ENCODE results near the gene L2HGDH.

L2HGDH gene

GRCh38 chr14:50340963-50341362 is 28.9 kb upstream of the L2HGDH start:
- Histone ChIP-seq H3K27ac (ENCODE audit: low read depth, low read length) (no peak overlapping the region), H3K4me3 (ENCODE audit: low read depth in 1 of 2, low read length in 2 of 2) (no peak overlapping the region), H3K9ac (ENCODE audit: low read depth in 1 of 2, low read length in 2 of 2) (no peak overlapping the region), H3K27me3 (ENCODE audit: control insufficient read depth in 1 of 2, insufficient read depth in 2 of 2, low read length in 2 of 2) (no peaks in the 10 kb centered on the region), H3K9me3 (ENCODE audit: control insufficient read depth in 1 of 2, low read length in 2 of 2) (no peaks in the 10 kb centered on the region), H3K4me1 (ENCODE audit: control insufficient read depth in 1 of 2, insufficient read depth in 2 of 2, low read length in 2 of 2) (peaks cover 14 to 30% of the 10 kb centered on the region in 2 donors), H3K36me3 (ENCODE audit: control insufficient read depth in 1 of 2, insufficient read depth in 2 of 2, low read length in 2 of 2) (peaks cover 0 to 5% of the 10 kb centered on the region in 2 donors)

- H3K9me3 ChIP-seq (ENCODE audit: control insufficient read depth in 1 of 2, low read length in 2 of 2) = no peaks in the 10 kb centered on the region
- H3K4me3 ChIP-seq (ENCODE audit: low read depth in 1 of 2, low read length in 2 of 2) = no peak overlapping the region
- no peak overlapping the region for H3K9ac ChIP-seq (ENCODE audit: low read depth in 1 of 2, low read length in 2 of 2)
- H3K36me3 ChIP-seq (ENCODE audit: control insufficient read depth in 1 of 2, insufficient read depth in 2 of 2, low read length in 2 of 2) = peaks cover 0 to 5% of the 10 kb centered on the region in 2 donors
- H3K27me3 ChIP-seq (ENCODE audit: control insufficient read depth in 1 of 2, insufficient read depth in 2 of 2, low read length in 2 of 2) = no peaks in the 10 kb centered on the region
- no peak overlapping the region for H3K27ac ChIP-seq (ENCODE audit: low read depth, low read length)
- H3K4me1 ChIP-seq (ENCODE audit: control insufficient read depth in 1 of 2, insufficient read depth in 2 of 2, low read length in 2 of 2) = peaks cover 21 to 38% of the 10 kb centered on the region in 2 donors
These were observed 28.0 kb upstream of the L2HGDH start for GRCh38 chr14:50340045-50340444.

- Histone ChIP-seq H3K4me1 (ENCODE audit: control insufficient read depth in 1 of 2, insufficient read depth in 2 of 2, low read length in 2 of 2) (peaks cover 22 to 38% of the 10 kb centered on the region in 2 donors), H3K4me3 (ENCODE audit: low read depth in 1 of 2, low read length in 2 of 2) (no peak overlapping the region), H3K27ac (ENCODE audit: low read depth, low read length) (no peak overlapping the region), H3K36me3 (ENCODE audit: control insufficient read depth in 1 of 2, insufficient read depth in 2 of 2, low read length in 2 of 2) (peaks cover 0 to 5% of the 10 kb centered on the region in 2 donors), H3K9me3 (ENCODE audit: control insufficient read depth in 1 of 2, low read length in 2 of 2) (no peaks in the 10 kb centered on the region), H3K9ac (ENCODE audit: low read depth in 1 of 2, low read length in 2 of 2) (no peak overlapping the region), H3K27me3 (ENCODE audit: control insufficient read depth in 1 of 2, insufficient read depth in 2 of 2, low read length in 2 of 2) (no peaks in the 10 kb centered on the region)
These were observed 27.3 kb upstream of the L2HGDH start for GRCh38 chr14:50339178-50339804.

- H3K4me1 ChIP-seq (ENCODE audit: control insufficient read depth in 1 of 2, insufficient read depth in 2 of 2, low read length in 2 of 2) = peaks cover 22 to 38% of the 10 kb centered on the region in 2 donors
- H3K9me3 ChIP-seq (ENCODE audit: control insufficient read depth in 1 of 2, low read length in 2 of 2) = no peaks in the 10 kb centered on the region
- H3K27ac ChIP-seq (ENCODE audit: low read depth, low read length) = no peak overlapping the region
- no peak overlapping the region for H3K4me3 ChIP-seq (ENCODE audit: low read depth in 1 of 2, low read length in 2 of 2)
- no peaks in the 10 kb centered on the region for H3K27me3 ChIP-seq (ENCODE audit: control insufficient read depth in 1 of 2, insufficient read depth in 2 of 2, low read length in 2 of 2)
- no peak overlapping the region for H3K9ac ChIP-seq (ENCODE audit: low read depth in 1 of 2, low read length in 2 of 2)
- H3K36me3 ChIP-seq (ENCODE audit: control insufficient read depth in 1 of 2, insufficient read depth in 2 of 2, low read length in 2 of 2) = peaks cover 0 to 5% of the 10 kb centered on the region in 2 donors
These were observed 26.6 kb upstream of the L2HGDH start for GRCh38 chr14:50338587-50338986.

GRCh38 chr14:50335989-50336824 is 24.2 kb upstream of the L2HGDH start:
- H3K9ac ChIP-seq (ENCODE audit: low read depth in 1 of 2, low read length in 2 of 2) = peak overlapping the region in 1 of 2 donors; percentile 21
- peaks cover 22 to 38% of the 10 kb centered on the region in 2 donors for H3K4me1 ChIP-seq (ENCODE audit: control insufficient read depth in 1 of 2, insufficient read depth in 2 of 2, low read length in 2 of 2)
- no peaks in the 10 kb centered on the region for H3K9me3 ChIP-seq (ENCODE audit: control insufficient read depth in 1 of 2, low read length in 2 of 2)
- no peak overlapping the region for H3K4me3 ChIP-seq (ENCODE audit: low read depth in 1 of 2, low read length in 2 of 2)
- H3K36me3 ChIP-seq (ENCODE audit: control insufficient read depth in 1 of 2, insufficient read depth in 2 of 2, low read length in 2 of 2) = peaks cover 7 to 16% of the 10 kb centered on the region in 2 donors
- no peaks in the 10 kb centered on the region for H3K27me3 ChIP-seq (ENCODE audit: control insufficient read depth in 1 of 2, insufficient read depth in 2 of 2, low read length in 2 of 2)
- peak overlapping the region; percentile 72 for H3K27ac ChIP-seq (ENCODE audit: low read depth, low read length)

- H3K4me3 ChIP-seq (ENCODE audit: low read depth in 1 of 2, low read length in 2 of 2) = no peak overlapping the region
- peaks cover 22 to 36% of the 10 kb centered on the region in 2 donors for H3K4me1 ChIP-seq (ENCODE audit: control insufficient read depth in 1 of 2, insufficient read depth in 2 of 2, low read length in 2 of 2)
- no peaks in the 10 kb centered on the region for H3K27me3 ChIP-seq (ENCODE audit: control insufficient read depth in 1 of 2, insufficient read depth in 2 of 2, low read length in 2 of 2)
- H3K9ac ChIP-seq (ENCODE audit: low read depth in 1 of 2, low read length in 2 of 2) = peak overlapping the region in 1 of 2 donors; percentile 21
- peak overlapping the region; percentile 72 for H3K27ac ChIP-seq (ENCODE audit: low read depth, low read length)
- peaks cover 7 to 22% of the 10 kb centered on the region in 2 donors for H3K36me3 ChIP-seq (ENCODE audit: control insufficient read depth in 1 of 2, insufficient read depth in 2 of 2, low read length in 2 of 2)
- H3K9me3 ChIP-seq (ENCODE audit: control insufficient read depth in 1 of 2, low read length in 2 of 2) = no peaks in the 10 kb centered on the region
These were observed 23.4 kb upstream of the L2HGDH start for GRCh38 chr14:50335389-50335788.

GRCh38 chr14:50334211-50334610 is 22.2 kb upstream of the L2HGDH start:
- peaks cover 15 to 26% of the 10 kb centered on the region in 2 donors for H3K4me1 ChIP-seq (ENCODE audit: control insufficient read depth in 1 of 2, insufficient read depth in 2 of 2, low read length in 2 of 2)
- no peaks in the 10 kb centered on the region for H3K9me3 ChIP-seq (ENCODE audit: control insufficient read depth in 1 of 2, low read length in 2 of 2)
- no peak overlapping the region for H3K27ac ChIP-seq (ENCODE audit: low read depth, low read length)
- peaks cover 7 to 23% of the 10 kb centered on the region in 2 donors for H3K36me3 ChIP-seq (ENCODE audit: control insufficient read depth in 1 of 2, insufficient read depth in 2 of 2, low read length in 2 of 2)
- H3K4me3 ChIP-seq (ENCODE audit: low read depth in 1 of 2, low read length in 2 of 2) = no peak overlapping the region
- no peak overlapping the region for H3K9ac ChIP-seq (ENCODE audit: low read depth in 1 of 2, low read length in 2 of 2)
- H3K27me3 ChIP-seq (ENCODE audit: control insufficient read depth in 1 of 2, insufficient read depth in 2 of 2, low read length in 2 of 2) = no peaks in the 10 kb centered on the region

- Histone ChIP-seq H3K36me3 (ENCODE audit: control insufficient read depth in 1 of 2, insufficient read depth in 2 of 2, low read length in 2 of 2) (peaks cover 11 to 28% of the 10 kb centered on the region in 2 donors), H3K4me3 (ENCODE audit: low read depth in 1 of 2, low read length in 2 of 2) (no peak overlapping the region), H3K4me1 (ENCODE audit: control insufficient read depth in 1 of 2, insufficient read depth in 2 of 2, low read length in 2 of 2) (peaks cover 11 to 15% of the 10 kb centered on the region in 2 donors), H3K27ac (ENCODE audit: low read depth, low read length) (no peak overlapping the region), H3K9ac (ENCODE audit: low read depth in 1 of 2, low read length in 2 of 2) (no peak overlapping the region), H3K27me3 (ENCODE audit: control insufficient read depth in 1 of 2, insufficient read depth in 2 of 2, low read length in 2 of 2) (no peaks in the 10 kb centered on the region), H3K9me3 (ENCODE audit: control insufficient read depth in 1 of 2, low read length in 2 of 2) (no peaks in the 10 kb centered on the region)
These were observed 21.0 kb upstream of the L2HGDH start for GRCh38 chr14:50333014-50333509.

- Histone ChIP-seq H3K27ac (ENCODE audit: low read depth, low read length) (no peak overlapping the region), H3K36me3 (ENCODE audit: control insufficient read depth in 1 of 2, insufficient read depth in 2 of 2, low read length in 2 of 2) (peaks cover 11 to 32% of the 10 kb centered on the region in 2 donors), H3K9ac (ENCODE audit: low read depth in 1 of 2, low read length in 2 of 2) (no peak overlapping the region), H3K9me3 (ENCODE audit: control insufficient read depth in 1 of 2, low read length in 2 of 2) (no peaks in the 10 kb centered on the region), H3K27me3 (ENCODE audit: control insufficient read depth in 1 of 2, insufficient read depth in 2 of 2, low read length in 2 of 2) (no peaks in the 10 kb centered on the region), H3K4me1 (ENCODE audit: control insufficient read depth in 1 of 2, insufficient read depth in 2 of 2, low read length in 2 of 2) (peaks cover 8 to 15% of the 10 kb centered on the region in 2 donors), H3K4me3 (ENCODE audit: low read depth in 1 of 2, low read length in 2 of 2) (no peak overlapping the region)
These were observed 19.6 kb upstream of the L2HGDH start for GRCh38 chr14:50331596-50331995.
